Measurements from ENCODE around the gene TMEM229A. TPM values are rescaled to one million over a fixed set of nuclear protein-coding genes. Genes with fewer than 3 reads are reported as not detected.

Gene TMEM229A
- total and polyA plus RNA-seq, 7 donors: 0.03 to 0.71 TPM; not detected in 5

GRCh38 chr7:123996327-123996625 lies 36.6 kb downstream of the TMEM229A start:
- peaks cover 0 to 2% (median 0%) of the 10 kb centered on the region in 4 donors for H3K9me3 ChIP-seq
- TF ChIP-seq POLR2AphosphoS5 (IDR thresholded peaks at IDR 0.05) (no peak), POLR2A (IDR thresholded peaks at IDR 0.05) (no peak), CTCF (IDR thresholded peaks at IDR 0.05) (no peak), EP300 (IDR thresholded peaks at IDR 0.05) (no peak)
- no peak overlapping the region for H3K4me3 ChIP-seq
- no peaks in the 10 kb centered on the region for H3K27me3 ChIP-seq
- H3K4me1 ChIP-seq: no peaks in the 10 kb centered on the region
- DNase-seq: no peak
- H3K36me3 ChIP-seq: no peaks in the 10 kb centered on the region
- WGBS, 2 donors: 93 to 95% methylated on average over 6 of the region's 6 CpGs
- intact Hi-C loops (cut with DNase I): no loop called here
- H3K27ac ChIP-seq: no peak overlapping the region

- H3K9me3 ChIP-seq: no peaks in the 10 kb centered on the region
- DNase-seq: no peak
- H3K36me3 ChIP-seq: no peaks in the 10 kb centered on the region
- no peak overlapping the region for H3K27ac ChIP-seq
- no peak overlapping the region for H3K4me3 ChIP-seq
- no peaks in the 10 kb centered on the region for H3K27me3 ChIP-seq
- H3K4me1 ChIP-seq: no peaks in the 10 kb centered on the region
- no peak for TF ChIP-seq POLR2AphosphoS5 (IDR thresholded peaks at IDR 0.05)
- TF ChIP-seq CTCF (IDR thresholded peaks at IDR 0.05): no peak
- TF ChIP-seq EP300 (IDR thresholded peaks at IDR 0.05): no peak
- intact Hi-C loops (cut with DNase I): no loop called here
- 92 to 96% methylated on average over 10 of the region's 10 CpGs for WGBS, 2 donors
Observed at GRCh38 chr7:123995617-123996326, 37.1 kb downstream of the TMEM229A start.

- Histone ChIP-seq H3K9me3 (no peaks in the 10 kb centered on the region), H3K36me3 (no peaks in the 10 kb centered on the region), H3K4me3 (no peak overlapping the region), H3K27ac (no peak overlapping the region), H3K27me3 (no peaks in the 10 kb centered on the region), H3K4me1 (no peaks in the 10 kb centered on the region)
- TF ChIP-seq POLR2AphosphoS5 (IDR thresholded peaks at IDR 0.05) (no peak), POLR2A (IDR thresholded peaks at IDR 0.05) (no peak), EP300 (IDR thresholded peaks at IDR 0.05) (no peak), CTCF (IDR thresholded peaks at IDR 0.05) (no peak)
- no peak for DNase-seq
- intact Hi-C loops (cut with DNase I): no loop called here
Observed at GRCh38 chr7:123994449-123994848, 38.4 kb downstream of the TMEM229A start.

- H3K27me3 ChIP-seq: no peaks in the 10 kb centered on the region
- no peak overlapping the region for H3K27ac ChIP-seq
- intact Hi-C loops (cut with DNase I): no loop called here
- H3K4me3 ChIP-seq: no peak overlapping the region
- no peaks in the 10 kb centered on the region for H3K36me3 ChIP-seq
- WGBS, 2 donors: 81 to 91% methylated on average over 2 of the region's 2 CpGs
- no peaks in the 10 kb centered on the region for H3K9me3 ChIP-seq
- no peaks in the 10 kb centered on the region for H3K4me1 ChIP-seq
- no peak for DNase-seq
- TF ChIP-seq POLR2A (IDR thresholded peaks at IDR 0.05): no peak
- TF ChIP-seq CTCF (IDR thresholded peaks at IDR 0.05): no peak
- no peak for TF ChIP-seq POLR2AphosphoS5 (IDR thresholded peaks at IDR 0.05)
- no peak for TF ChIP-seq EP300 (IDR thresholded peaks at IDR 0.05)
Observed at GRCh38 chr7:123993996-123994395, 38.9 kb downstream of the TMEM229A start.

- H3K4me1 ChIP-seq: no peaks in the 10 kb centered on the region
- H3K9me3 ChIP-seq: no peaks in the 10 kb centered on the region
- no peak overlapping the region for H3K4me3 ChIP-seq
- 91 to 95% methylated on average over 2 of the region's 2 CpGs for WGBS, 2 donors
- no peaks in the 10 kb centered on the region for H3K27me3 ChIP-seq
- no peak overlapping the region for H3K27ac ChIP-seq
- H3K36me3 ChIP-seq: no peaks in the 10 kb centered on the region
- TF ChIP-seq EP300 (IDR thresholded peaks at IDR 0.05) (no peak), CTCF (IDR thresholded peaks at IDR 0.05) (no peak), POLR2A (IDR thresholded peaks at IDR 0.05) (no peak), POLR2AphosphoS5 (IDR thresholded peaks at IDR 0.05) (no peak)
- intact Hi-C loops (cut with DNase I): no loop called here
- no peak for DNase-seq
Observed at GRCh38 chr7:123992913-123993518, 39.9 kb downstream of the TMEM229A start.
